Heart left ventricle (tissue), 13 donors: Measurements from ENCODE around the gene RET.

Source experiments
- CTCF ChIP-seq, 12 donors: fragments of 200-600 bp; sonication (generic) in 4 of 12; IDR thresholded peaks; one replicate each; pipeline versions ENCODE4 v1.5.0 to v1.8.0; 2018 to 2022; ENCODE audit warnings: antibody characterized with exemption in 12 of 12, mild to moderate bottlenecking in 5 of 12
- POLR2A ChIP-seq, 2 donors: fragments of 450-650 bp; IDR thresholded peaks; one replicate each; pipeline ENCODE4 v1.6.1; 2017; ENCODE audit warnings: antibody characterized with exemption in 2 of 2, mild to moderate bottlenecking in 2 of 2, moderate library complexity in 2 of 2
- donor health status: ischemic (EF 13 %, LVEDD 7.1; RV severe dilation, severe dysfunction).
- donor health status: DM: no; HTN: yes; CAD: no.
- donor health status: DM: no; HTN: no; CAD: no.
- donor health status: ischemic (EF 25% LVEDD 6.9; RV normal size, moderate dysfunction).
- donor health status: ischemic (EF 25% LVEDD 5.7; RV mildly dilated, moderate dysfunction).
- donor health status: ischemic (EF 35%, LVEDD 5.7; RV mildly dilated, moderate dysfunction).
- donor health status: nonischemic (EF 11% LVEDD 7.7; RV severe dilation, severe dysfunction).
- donor health status: DM: yes; HTN: yes; CAD: no.
- donor health status: PGD.
- donor health status: ischemic (EF 29% LVEDD 5.4; RV normal size, mild dysfunction).
- donor health status: nonischemic (EF 23%, LVEDD 6.1; RV moderate dilation, normal function).

DNA sequence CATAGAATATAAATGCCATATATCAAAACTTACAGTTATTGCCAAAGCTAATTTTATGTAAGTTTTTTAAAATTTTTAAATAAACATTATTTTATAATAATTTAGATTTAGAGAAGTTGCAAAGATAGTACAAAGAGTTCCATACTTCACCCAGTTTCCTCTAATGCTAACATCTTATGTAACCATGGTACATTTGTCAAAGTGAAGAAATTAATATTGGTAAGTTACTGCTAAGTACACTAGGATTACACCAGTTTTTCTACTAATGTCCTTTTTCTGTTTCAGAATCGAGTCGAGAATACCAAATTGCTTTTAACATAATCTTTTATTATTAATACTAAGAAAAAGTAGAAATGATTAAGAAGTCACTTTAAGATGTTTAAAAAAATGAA is 90.6 kb downstream of the RET start:
- no peak for TF ChIP-seq CTCF (IDR thresholded peaks at IDR 0.05)
- no peak for TF ChIP-seq POLR2A (IDR thresholded peaks at IDR 0.05)
